ENCODE data around the gene SLAMF6. TPM values are rescaled to one million over a fixed set of nuclear protein-coding genes. Genes with fewer than 3 reads are reported as not detected.
"Not testable (repeated sequence)": the region's sequence is repeated elsewhere in the genome, so short reads cannot be mapped to it uniquely, and the experiment has no call there.

The SLAMF6 gene
- total and polyA plus RNA-seq, 4 donors = 0.73 to 2.4 (median 2.1) TPM

DNA sequence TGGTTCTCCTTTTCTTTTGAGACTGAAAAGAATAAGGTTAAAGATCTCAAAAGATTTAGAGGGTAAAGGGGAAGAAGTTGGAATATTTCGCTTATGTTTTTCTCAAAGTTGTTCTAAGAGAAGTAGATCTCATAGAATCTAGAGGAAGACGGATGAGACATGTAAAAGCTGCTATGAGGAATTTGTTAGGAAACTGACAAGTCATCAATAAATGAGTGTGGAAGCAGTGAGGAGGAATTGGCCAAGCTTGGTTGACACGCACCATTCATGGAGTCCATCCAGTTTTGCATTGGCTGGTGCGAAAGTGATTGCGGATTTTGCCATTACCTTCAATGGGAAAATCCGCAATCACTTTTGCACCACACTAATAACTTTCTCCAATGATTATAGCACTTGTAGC, 20.0 kb downstream of the SLAMF6 start:
- Histone ChIP-seq H3K9me3 (ENCODE audit: control insufficient read depth in 4 of 4, insufficient read depth in 3 of 4, low read length in 3 of 4) (peaks cover 0 to 7% (median 4%) of the 10 kb centered on the region in 4 donors), H3K4me3 (no peak overlapping the region), H3K36me3 (ENCODE audit: control insufficient read depth in 4 of 4, insufficient read depth in 4 of 4, low read length in 4 of 4) (no peaks in the 10 kb centered on the region), H3K4me1 (ENCODE audit: control insufficient read depth in 5 of 5, insufficient read depth in 5 of 5, low read length in 5 of 5) (no peaks in the 10 kb centered on the region), H3K27me3 (ENCODE audit: control insufficient read depth in 3 of 3, insufficient read depth in 3 of 3, low read length in 2 of 3) (no peaks in the 10 kb centered on the region), H3K27ac (ENCODE audit: low read depth in 1 of 2, low read length in 1 of 2) (no peak overlapping the region), H3K9ac (ENCODE audit: insufficient read depth in 1 of 2, low read length in 2 of 2) (no peak overlapping the region)
- no peak for TF ChIP-seq CTCF (IDR thresholded peaks at IDR 0.05; ENCODE audit: control extremely low read depth, extremely low read depth)
- WGBS, 2 donors = 96 to 98% methylated on average over 6 of the region's 6 CpGs
- ATAC-seq (ENCODE audit: insufficient read depth, low FRiP score) (no peak), DNase-seq (no peak)

GRCh38 chr1:160500321-160500990, 22.6 kb downstream of the SLAMF6 start:
- Histone ChIP-seq H3K9me3 (ENCODE audit: control insufficient read depth in 4 of 4, insufficient read depth in 3 of 4, low read length in 3 of 4) (peaks cover 0 to 4% (median under 1%) of the 10 kb centered on the region in 4 donors), H3K27me3 (ENCODE audit: control insufficient read depth in 3 of 3, insufficient read depth in 3 of 3, low read length in 2 of 3) (no peaks in the 10 kb centered on the region), H3K27ac (ENCODE audit: low read depth in 1 of 2, low read length in 1 of 2) (no peak overlapping the region), H3K4me3 (no peak overlapping the region), H3K9ac (ENCODE audit: insufficient read depth in 1 of 2, low read length in 2 of 2) (no peak overlapping the region), H3K36me3 (ENCODE audit: control insufficient read depth in 4 of 4, insufficient read depth in 4 of 4, low read length in 4 of 4) (no peaks in the 10 kb centered on the region), H3K4me1 (ENCODE audit: control insufficient read depth in 5 of 5, insufficient read depth in 5 of 5, low read length in 5 of 5) (no peaks in the 10 kb centered on the region)
- ATAC-seq (ENCODE audit: insufficient read depth, low FRiP score) (no peak), DNase-seq (no peak)
- WGBS, 2 donors = 70 to 93% methylated on average over 1 of the region's 1 CpG
- no peak for TF ChIP-seq CTCF (IDR thresholded peaks at IDR 0.05; ENCODE audit: control extremely low read depth, extremely low read depth)

GRCh38 chr1:160499631-160500030, 23.4 kb downstream of the SLAMF6 start:
- DNase-seq (peak in 1 of 3 donors; percentile 10), ATAC-seq (ENCODE audit: insufficient read depth, low FRiP score) (no peak)
- TF ChIP-seq CTCF (IDR thresholded peaks at IDR 0.05; ENCODE audit: control extremely low read depth, extremely low read depth) = no peak
- Histone ChIP-seq H3K36me3 (ENCODE audit: control insufficient read depth in 4 of 4, insufficient read depth in 4 of 4, low read length in 4 of 4) (no peaks in the 10 kb centered on the region), H3K27me3 (ENCODE audit: control insufficient read depth in 3 of 3, insufficient read depth in 3 of 3, low read length in 2 of 3) (no peaks in the 10 kb centered on the region), H3K27ac (ENCODE audit: low read depth in 1 of 2, low read length in 1 of 2) (no peak overlapping the region), H3K4me1 (ENCODE audit: control insufficient read depth in 5 of 5, insufficient read depth in 5 of 5, low read length in 5 of 5) (no peaks in the 10 kb centered on the region), H3K9ac (ENCODE audit: insufficient read depth in 1 of 2, low read length in 2 of 2) (no peak overlapping the region), H3K4me3 (no peak overlapping the region), H3K9me3 (ENCODE audit: control insufficient read depth in 4 of 4, insufficient read depth in 3 of 4, low read length in 3 of 4) (peaks cover 0 to 3% (median 0%) of the 10 kb centered on the region in 4 donors)
- 73 to 90% methylated on average over 1 of the region's 1 CpG for WGBS, 2 donors

DNA sequence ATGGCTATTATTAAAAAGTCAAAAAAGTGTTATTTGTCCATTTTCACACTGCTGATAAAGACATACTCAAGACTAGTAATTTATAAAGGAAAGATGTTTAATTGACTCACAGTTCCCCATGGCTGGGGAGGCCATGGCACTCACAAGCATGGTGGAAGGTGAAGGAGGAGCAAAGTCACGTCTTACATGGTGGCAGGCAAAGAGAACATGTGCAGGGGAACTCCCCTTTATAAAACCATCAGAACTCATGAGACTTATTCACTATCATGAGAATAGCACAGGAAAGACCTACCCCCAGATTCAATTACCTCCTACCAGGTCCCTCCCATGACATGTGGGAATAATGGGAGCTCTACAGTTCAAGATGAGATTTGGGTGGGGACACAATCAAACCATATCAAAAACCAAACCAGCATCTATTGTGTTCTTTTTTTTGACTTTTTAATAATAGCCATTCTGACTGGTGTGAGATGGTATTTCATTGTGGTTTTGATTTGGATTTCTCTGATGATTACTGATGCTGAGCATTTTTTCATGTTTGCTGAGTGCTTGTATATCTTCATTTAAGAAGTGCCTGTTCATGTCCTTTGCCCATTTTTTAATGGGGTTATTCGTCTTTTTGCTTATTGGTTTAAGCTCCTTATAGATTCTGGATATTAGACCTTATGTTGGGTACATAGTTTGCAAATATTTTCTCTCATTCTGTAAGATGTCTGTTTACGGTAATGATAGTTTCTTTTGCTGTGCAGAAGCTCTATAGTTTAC, 24.6 kb downstream of the SLAMF6 start:
- H3K36me3 ChIP-seq (ENCODE audit: control insufficient read depth in 4 of 4, insufficient read depth in 4 of 4, low read length in 4 of 4); H3K27ac ChIP-seq (ENCODE audit: low read depth in 1 of 2, low read length in 1 of 2); ATAC-seq (ENCODE audit: insufficient read depth, low FRiP score); H3K9ac ChIP-seq (ENCODE audit: insufficient read depth in 1 of 2, low read length in 2 of 2); H3K27me3 ChIP-seq (ENCODE audit: control insufficient read depth in 3 of 3, insufficient read depth in 3 of 3, low read length in 2 of 3); H3K9me3 ChIP-seq (ENCODE audit: control insufficient read depth in 4 of 4, insufficient read depth in 3 of 4, low read length in 3 of 4); DNase-seq; H3K4me3 ChIP-seq; H3K4me1 ChIP-seq (ENCODE audit: control insufficient read depth in 5 of 5, insufficient read depth in 5 of 5, low read length in 5 of 5): not testable (repeated sequence)
- 85 to 90% methylated on average over 3 of the region's 3 CpGs for WGBS, 2 donors
